DND-41 (cell line): ENCODE measurements around the gene NPC1.
A peak's percentile ranks its signal among the peaks of the same experiment; 100 is the strongest.

Experiments
- ATAC-seq: fragments of 200-7000 bp; cut with Tn5 transposase; 3 replicates; pipeline ENCODE4 v1.9.1; 2021; ENCODE audit warnings: low read depth; ENCODE audit not compliant: insufficient read depth
- DNase-seq: peaks from one replicate; pipeline ENCODE4 v3.0.0-alpha.2; 2020
- H2AFZ ChIP-seq: 2 replicates; pipeline ENCODE4 v1.6.0; 2012; ENCODE audit warnings: low read depth, low read length
- H3K27ac ChIP-seq: 2 replicates; pipeline ENCODE4 v1.5.1; 2012; ENCODE audit warnings: low read length, inconsistent platforms
- H3K27me3 ChIP-seq: fragments of 200-600 bp; sonication (generic); 2 replicates; pipeline ENCODE4 v1.6.0; 2012; ENCODE audit warnings: low read length, mild to moderate bottlenecking, inconsistent platforms; ENCODE audit not compliant: insufficient read depth, poor library complexity
- H3K36me3 ChIP-seq: 2 replicates; pipeline ENCODE4 v1.5.1; 2012; ENCODE audit warnings: low read length, inconsistent platforms; ENCODE audit not compliant: insufficient read depth
- H3K4me1 ChIP-seq: 2 replicates; pipeline ENCODE4 v1.5.1; 2012; ENCODE audit warnings: mild to moderate bottlenecking, low read length; ENCODE audit not compliant: insufficient read depth
- H3K4me2 ChIP-seq: 2 replicates; pipeline ENCODE4 v1.6.0; 2012; ENCODE audit warnings: mild to moderate bottlenecking, moderate library complexity, low read length, inconsistent platforms; ENCODE audit not compliant: insufficient read depth
- H3K4me3 ChIP-seq, 2 experiments: fragments of 200-600 bp in 1 of 2; shearing (Covaris generic) in 1 of 2; 2 replicates each; pipeline ENCODE4 v1.5.1; 2012 to 2016; ENCODE audit warnings: inconsistent platforms in 2 of 2, low read length in 2 of 2, mild to moderate bottlenecking in 2 of 2, low read depth in 1 of 2, moderate library complexity in 1 of 2
- H3K79me2 ChIP-seq: 2 replicates; pipeline ENCODE4 v1.6.0; 2012; ENCODE audit warnings: low read length, inconsistent platforms; ENCODE audit not compliant: insufficient read depth
- H3K9ac ChIP-seq: 2 replicates; pipeline ENCODE4 v1.6.0; 2012; ENCODE audit warnings: low read depth, mild to moderate bottlenecking, inconsistent platforms, low read length, moderate library complexity
- H3K9me3 ChIP-seq: 2 replicates; pipeline ENCODE4 v1.5.1; 2012; ENCODE audit warnings: low read length, moderate library complexity, mild to moderate bottlenecking, inconsistent platforms; ENCODE audit not compliant: insufficient read depth, severe bottlenecking
- H4K20me1 ChIP-seq: 2 replicates; pipeline ENCODE4 v1.6.0; 2012; ENCODE audit warnings: low read length; ENCODE audit not compliant: insufficient read depth
- EZH2 ChIP-seq: IDR thresholded peaks from 3 replicates; pipeline ENCODE4 v1.6.1; 2012; ENCODE audit warnings: borderline replicate concordance, low read depth, mild to moderate bottlenecking, moderate library complexity, low read length, inconsistent platforms; ENCODE audit not compliant: severe bottlenecking
- TF ChIP-seq, protein P1 (sequence below): IDR thresholded peaks from 2 replicates; pipeline ENCODE4 v1.5.1; 2012; ENCODE audit warnings: borderline replicate concordance, low read length, moderate library complexity, mild to moderate bottlenecking; ENCODE audit not compliant: poor library complexity, severe bottlenecking; ENCODE audit errors: extremely low read depth

NPC1 gene

DNA sequence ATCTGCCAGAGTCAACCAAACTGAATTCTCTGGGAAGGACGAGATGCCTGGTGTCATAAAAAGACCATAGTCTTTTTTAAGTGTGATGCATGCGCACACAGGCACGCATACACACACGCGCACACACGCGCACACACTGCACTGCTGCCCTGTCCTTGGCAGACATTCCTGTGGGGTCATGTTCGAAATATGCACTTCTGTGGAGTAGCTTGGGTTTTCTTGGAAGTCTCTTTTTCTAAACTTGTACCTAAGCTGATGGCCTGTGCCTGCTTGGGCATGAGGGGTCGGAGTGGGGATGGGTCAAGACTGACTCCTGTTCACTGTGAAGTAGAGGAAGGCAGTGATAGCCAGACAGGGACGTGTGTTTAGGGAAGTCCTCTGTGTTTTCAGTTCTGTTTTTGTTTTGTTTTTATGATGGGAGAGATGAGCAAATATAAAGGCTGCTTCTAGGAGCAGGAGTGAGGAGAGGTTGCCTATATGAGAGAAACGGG is 87.0 kb downstream of the NPC1 start:
- Histone ChIP-seq H4K20me1 (no peaks in the 10 kb centered on the region), H3K4me1 (peaks cover 22% of the 10 kb centered on the region), H3K9ac (no peak overlapping the region), H3K9me3 (no peaks in the 10 kb centered on the region), H3K27ac (no peak overlapping the region), H3K4me2 (no peak overlapping the region), H3K27me3 (no peaks in the 10 kb centered on the region), H3K79me2 (peaks cover 10% of the 10 kb centered on the region), H3K36me3 (no peaks in the 10 kb centered on the region), H2AFZ (peak overlapping the region; percentile 59), H3K4me3 (no peak overlapping the region)
- DNase-seq (no peak), ATAC-seq (no peak)
- TF ChIP-seq, protein P1, sequence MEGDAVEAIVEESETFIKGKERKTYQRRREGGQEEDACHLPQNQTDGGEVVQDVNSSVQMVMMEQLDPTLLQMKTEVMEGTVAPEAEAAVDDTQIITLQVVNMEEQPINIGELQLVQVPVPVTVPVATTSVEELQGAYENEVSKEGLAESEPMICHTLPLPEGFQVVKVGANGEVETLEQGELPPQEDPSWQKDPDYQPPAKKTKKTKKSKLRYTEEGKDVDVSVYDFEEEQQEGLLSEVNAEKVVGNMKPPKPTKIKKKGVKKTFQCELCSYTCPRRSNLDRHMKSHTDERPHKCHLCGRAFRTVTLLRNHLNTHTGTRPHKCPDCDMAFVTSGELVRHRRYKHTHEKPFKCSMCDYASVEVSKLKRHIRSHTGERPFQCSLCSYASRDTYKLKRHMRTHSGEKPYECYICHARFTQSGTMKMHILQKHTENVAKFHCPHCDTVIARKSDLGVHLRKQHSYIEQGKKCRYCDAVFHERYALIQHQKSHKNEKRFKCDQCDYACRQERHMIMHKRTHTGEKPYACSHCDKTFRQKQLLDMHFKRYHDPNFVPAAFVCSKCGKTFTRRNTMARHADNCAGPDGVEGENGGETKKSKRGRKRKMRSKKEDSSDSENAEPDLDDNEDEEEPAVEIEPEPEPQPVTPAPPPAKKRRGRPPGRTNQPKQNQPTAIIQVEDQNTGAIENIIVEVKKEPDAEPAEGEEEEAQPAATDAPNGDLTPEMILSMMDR, result no peak
- no peak for TF ChIP-seq EZH2

DNA sequence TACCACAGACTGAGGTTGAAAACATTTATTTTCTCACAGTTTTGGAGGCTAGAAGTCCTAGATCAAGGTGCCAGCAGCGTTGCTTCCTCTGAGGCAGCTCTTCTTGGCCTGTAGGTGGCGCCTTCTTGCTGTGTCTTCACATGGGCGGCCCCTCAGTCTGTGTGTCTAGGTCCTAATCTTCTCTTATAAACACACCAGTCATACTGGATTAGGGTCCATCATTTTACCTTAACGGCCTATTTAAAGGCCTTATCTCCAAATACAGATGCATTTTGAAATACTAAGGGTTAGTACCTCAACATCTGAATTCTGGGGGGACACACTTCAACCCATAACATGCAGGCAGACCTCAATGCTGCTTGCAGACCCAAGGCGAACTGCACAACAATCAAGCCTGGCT is 87.4 kb downstream of the NPC1 start:
- H3K4me3 ChIP-seq, result no peak overlapping the region
- H3K9ac ChIP-seq, result no peak overlapping the region
- H4K20me1 ChIP-seq, result no peaks in the 10 kb centered on the region
- H3K79me2 ChIP-seq, result peaks cover 5% of the 10 kb centered on the region
- H3K27ac ChIP-seq, result no peak overlapping the region
- H3K4me1 ChIP-seq, result peaks cover 17% of the 10 kb centered on the region
- no peaks in the 10 kb centered on the region for H3K27me3 ChIP-seq
- H2AFZ ChIP-seq, result peak overlapping the region; percentile 59
- TF ChIP-seq EZH2, result no peak
- TF ChIP-seq, protein P1, result peak; percentile 97
- no peaks in the 10 kb centered on the region for H3K36me3 ChIP-seq
- ATAC-seq (peak; percentile 60), DNase-seq (peak; percentile 77)
- no peak overlapping the region for H3K4me2 ChIP-seq
- no peaks in the 10 kb centered on the region for H3K9me3 ChIP-seq

- H2AFZ ChIP-seq, result no peak overlapping the region
- no peaks in the 10 kb centered on the region for H3K36me3 ChIP-seq
- no peak for DNase-seq
- H3K4me2 ChIP-seq, result no peak overlapping the region
- H3K9ac ChIP-seq, result no peak overlapping the region
- no peaks in the 10 kb centered on the region for H3K27me3 ChIP-seq
- no peaks in the 10 kb centered on the region for H4K20me1 ChIP-seq
- H3K79me2 ChIP-seq, result no peaks in the 10 kb centered on the region
- H3K27ac ChIP-seq, result no peak overlapping the region
- H3K9me3 ChIP-seq, result no peaks in the 10 kb centered on the region
- TF ChIP-seq EZH2, result no peak
- TF ChIP-seq, protein P1, result no peak
- peaks cover 17% of the 10 kb centered on the region for H3K4me1 ChIP-seq
- no peak for ATAC-seq
- no peak overlapping the region for H3K4me3 ChIP-seq
Measured at GRCh38 chr18:23498117-23498516, 88.2 kb downstream of the NPC1 start.

- Histone ChIP-seq H3K27ac (no peak overlapping the region), H3K4me3 (no peak overlapping the region), H3K4me2 (no peak overlapping the region), H3K9ac (no peak overlapping the region), H3K79me2 (no peaks in the 10 kb centered on the region), H3K9me3 (no peaks in the 10 kb centered on the region), H3K27me3 (no peaks in the 10 kb centered on the region), H4K20me1 (no peaks in the 10 kb centered on the region), H3K36me3 (no peaks in the 10 kb centered on the region), H3K4me1 (peaks cover 6% of the 10 kb centered on the region), H2AFZ (no peak overlapping the region)
- no peak for ATAC-seq
- TF ChIP-seq EZH2, result no peak
- TF ChIP-seq, protein P1, result no peak
- DNase-seq, result no peak
Measured at GRCh38 chr18:23495723-23496440, 90.4 kb downstream of the NPC1 start.
